ENCODE data around the gene SRSF10.

DNA sequence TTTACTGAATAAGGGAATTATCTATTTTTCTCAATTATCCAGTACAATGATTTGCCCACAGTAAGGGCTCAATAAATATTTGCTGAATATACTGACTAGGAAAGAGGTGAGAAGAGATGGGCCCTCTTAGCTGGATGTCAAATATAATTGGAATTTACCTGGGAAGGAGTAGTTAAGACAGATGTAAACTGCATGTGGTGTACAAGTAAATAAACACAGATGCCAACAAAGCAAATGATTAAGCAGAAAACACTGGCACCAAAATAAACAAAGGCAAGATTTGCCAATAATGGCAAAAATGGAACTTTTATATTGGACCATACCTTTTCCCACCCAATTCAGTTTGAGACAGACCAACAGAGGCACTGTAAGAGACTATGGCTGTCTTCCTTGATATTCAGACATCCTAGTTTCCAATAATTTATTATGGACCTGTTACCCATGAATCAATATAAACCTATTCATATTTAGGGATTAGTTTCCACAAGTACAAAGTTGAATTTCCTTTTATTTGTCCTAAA lies 13.1 kb downstream of the SRSF10 start:
- TF ChIP-seq, protein P1, sequence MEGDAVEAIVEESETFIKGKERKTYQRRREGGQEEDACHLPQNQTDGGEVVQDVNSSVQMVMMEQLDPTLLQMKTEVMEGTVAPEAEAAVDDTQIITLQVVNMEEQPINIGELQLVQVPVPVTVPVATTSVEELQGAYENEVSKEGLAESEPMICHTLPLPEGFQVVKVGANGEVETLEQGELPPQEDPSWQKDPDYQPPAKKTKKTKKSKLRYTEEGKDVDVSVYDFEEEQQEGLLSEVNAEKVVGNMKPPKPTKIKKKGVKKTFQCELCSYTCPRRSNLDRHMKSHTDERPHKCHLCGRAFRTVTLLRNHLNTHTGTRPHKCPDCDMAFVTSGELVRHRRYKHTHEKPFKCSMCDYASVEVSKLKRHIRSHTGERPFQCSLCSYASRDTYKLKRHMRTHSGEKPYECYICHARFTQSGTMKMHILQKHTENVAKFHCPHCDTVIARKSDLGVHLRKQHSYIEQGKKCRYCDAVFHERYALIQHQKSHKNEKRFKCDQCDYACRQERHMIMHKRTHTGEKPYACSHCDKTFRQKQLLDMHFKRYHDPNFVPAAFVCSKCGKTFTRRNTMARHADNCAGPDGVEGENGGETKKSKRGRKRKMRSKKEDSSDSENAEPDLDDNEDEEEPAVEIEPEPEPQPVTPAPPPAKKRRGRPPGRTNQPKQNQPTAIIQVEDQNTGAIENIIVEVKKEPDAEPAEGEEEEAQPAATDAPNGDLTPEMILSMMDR (IDR thresholded peaks at IDR 0.05): no peak
- TF ChIP-seq POLR2A (IDR thresholded peaks at IDR 0.05): no peak
